ENCODE data around the gene EEF1A1.

The EEF1A1 gene

DNA sequence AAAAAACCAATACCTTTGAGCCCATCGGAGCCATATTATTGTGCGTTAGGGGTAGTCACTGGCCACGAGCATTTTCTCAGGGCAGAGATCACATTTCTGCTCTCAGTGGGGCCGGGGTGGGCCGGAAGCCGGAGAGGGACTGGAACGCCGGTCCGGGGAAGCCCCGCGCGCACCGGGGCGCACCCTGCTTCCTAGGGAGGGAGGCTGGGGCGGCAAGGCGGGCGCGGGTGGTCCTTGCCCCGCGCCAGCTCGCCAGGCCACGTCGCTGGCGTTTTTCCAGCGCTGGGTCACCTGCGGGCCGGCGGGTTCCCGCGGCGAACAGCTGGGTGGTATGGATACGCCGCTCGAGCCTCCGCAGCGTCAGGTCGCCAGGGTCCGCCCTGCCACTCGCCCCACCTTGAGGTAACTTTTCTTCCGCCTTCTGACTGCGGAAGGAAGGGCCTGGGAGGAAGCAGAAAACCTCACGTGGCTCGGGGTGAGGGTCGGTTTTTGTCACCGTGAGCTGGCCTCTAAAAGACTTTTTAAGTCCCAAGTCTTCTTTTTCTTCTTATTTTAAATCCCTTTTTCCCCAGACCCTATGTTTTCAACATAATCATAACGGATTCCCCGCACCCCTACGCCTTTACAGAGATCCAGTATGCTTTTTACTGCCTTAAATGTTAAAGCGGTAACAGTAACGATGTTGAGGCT, 2.7 kb upstream of the EEF1A1 start (continued):
- TF ChIP-seq, protein P1, sequence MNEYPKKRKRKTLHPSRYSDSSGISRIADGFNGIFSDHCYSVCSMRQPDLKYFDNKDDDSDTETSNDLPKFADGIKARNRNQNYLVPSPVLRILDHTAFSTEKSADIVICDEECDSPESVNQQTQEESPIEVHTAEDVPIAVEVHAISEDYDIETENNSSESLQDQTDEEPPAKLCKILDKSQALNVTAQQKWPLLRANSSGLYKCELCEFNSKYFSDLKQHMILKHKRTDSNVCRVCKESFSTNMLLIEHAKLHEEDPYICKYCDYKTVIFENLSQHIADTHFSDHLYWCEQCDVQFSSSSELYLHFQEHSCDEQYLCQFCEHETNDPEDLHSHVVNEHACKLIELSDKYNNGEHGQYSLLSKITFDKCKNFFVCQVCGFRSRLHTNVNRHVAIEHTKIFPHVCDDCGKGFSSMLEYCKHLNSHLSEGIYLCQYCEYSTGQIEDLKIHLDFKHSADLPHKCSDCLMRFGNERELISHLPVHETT (tag by site-specific recombination; IDR thresholded peaks at IDR 0.05), result no peak
- TF ChIP-seq ZNF654 (tag by site-specific recombination; IDR thresholded peaks at IDR 0.05; ENCODE audit: low read depth) (no peak), ZNF623 (tag by site-specific recombination; IDR thresholded peaks at IDR 0.05) (no peak), RBAK (tag by site-specific recombination; IDR thresholded peaks at IDR 0.05) (no peak), MZF1 (tag by site-specific recombination; IDR thresholded peaks at IDR 0.05; ENCODE audit: borderline replicate concordance) (no peak), ZNF274 (IDR thresholded peaks at IDR 0.05; ENCODE audit: low read length) (no peak), ZNF274 (tag by site-specific recombination; IDR thresholded peaks at IDR 0.05; ENCODE audit: borderline replicate concordance) (no peak), ZBTB1 (tag by site-specific recombination; IDR thresholded peaks at IDR 0.05) (no peak), ZNF19 (tag by site-specific recombination; IDR thresholded peaks at IDR 0.05; ENCODE audit: low read depth) (no peak), ZNF555 (tag by site-specific recombination; conservative IDR thresholded peaks at IDR 0.05) (no peak), ZNF658 (tag by site-specific recombination; IDR thresholded peaks at IDR 0.05) (no peak), KLF16 (tag by site-specific recombination; IDR thresholded peaks at IDR 0.05) (peak; percentile 35; the same call in 1 of the 2 replicates), ZNF473 (tag by site-specific recombination; IDR thresholded peaks at IDR 0.05) (no peak), BCL11A (tag by site-specific recombination; IDR thresholded peaks at IDR 0.05; ENCODE audit: low read depth) (no peak), ZNF248 (tag by site-specific recombination; IDR thresholded peaks at IDR 0.05) (no peak), ZNF394 (tag by site-specific recombination; IDR thresholded peaks at IDR 0.05; ENCODE audit: borderline replicate concordance) (no peak; the same call in 1 of the 2 replicates), ZNF175 (tag by site-specific recombination; IDR thresholded peaks at IDR 0.05) (no peak), KLF10 (tag by site-specific recombination; IDR thresholded peaks at IDR 0.05) (peak; percentile 54; the same call in 1 of the 2 replicates), ZNF549 (tag by site-specific recombination; IDR thresholded peaks at IDR 0.05) (no peak), ZSCAN23 (tag by site-specific recombination; IDR thresholded peaks at IDR 0.05) (no peak), ZNF324 (tag by site-specific recombination; IDR thresholded peaks at IDR 0.05) (no peak), ZNF529 (tag by site-specific recombination; IDR thresholded peaks at IDR 0.05; ENCODE audit: insufficient replicate concordance) (no peak), ZNF112 (tag by site-specific recombination; IDR thresholded peaks at IDR 0.05) (no peak), ZNF341 (tag by site-specific recombination; IDR thresholded peaks at IDR 0.05; ENCODE audit: low read depth) (no peak), ZNF239 (tag by site-specific recombination; IDR thresholded peaks at IDR 0.05) (no peak), ZNF621 (tag by site-specific recombination; IDR thresholded peaks at IDR 0.05) (no peak), KLF1 (tag by site-specific recombination; IDR thresholded peaks at IDR 0.05) (peak; percentile 76)
- TF ChIP-seq, protein P2, sequence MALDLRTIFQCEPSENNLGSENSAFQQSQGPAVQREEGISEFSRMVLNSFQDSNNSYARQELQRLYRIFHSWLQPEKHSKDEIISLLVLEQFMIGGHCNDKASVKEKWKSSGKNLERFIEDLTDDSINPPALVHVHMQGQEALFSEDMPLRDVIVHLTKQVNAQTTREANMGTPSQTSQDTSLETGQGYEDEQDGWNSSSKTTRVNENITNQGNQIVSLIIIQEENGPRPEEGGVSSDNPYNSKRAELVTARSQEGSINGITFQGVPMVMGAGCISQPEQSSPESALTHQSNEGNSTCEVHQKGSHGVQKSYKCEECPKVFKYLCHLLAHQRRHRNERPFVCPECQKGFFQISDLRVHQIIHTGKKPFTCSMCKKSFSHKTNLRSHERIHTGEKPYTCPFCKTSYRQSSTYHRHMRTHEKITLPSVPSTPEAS (tag by site-specific recombination; IDR thresholded peaks at IDR 0.05), result no peak
- TF ChIP-seq, protein P3, sequence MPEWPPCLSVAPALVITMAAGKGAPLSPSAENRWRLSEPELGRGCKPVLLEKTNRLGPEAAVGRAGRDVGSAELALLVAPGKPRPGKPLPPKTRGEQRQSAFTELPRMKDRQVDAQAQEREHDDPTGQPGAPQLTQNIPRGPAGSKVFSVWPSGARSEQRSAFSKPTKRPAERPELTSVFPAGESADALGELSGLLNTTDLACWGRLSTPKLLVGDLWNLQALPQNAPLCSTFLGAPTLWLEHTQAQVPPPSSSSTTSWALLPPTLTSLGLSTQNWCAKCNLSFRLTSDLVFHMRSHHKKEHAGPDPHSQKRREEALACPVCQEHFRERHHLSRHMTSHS (tag by site-specific recombination; IDR thresholded peaks at IDR 0.05), result no peak
- TF ChIP-seq, protein P4, sequence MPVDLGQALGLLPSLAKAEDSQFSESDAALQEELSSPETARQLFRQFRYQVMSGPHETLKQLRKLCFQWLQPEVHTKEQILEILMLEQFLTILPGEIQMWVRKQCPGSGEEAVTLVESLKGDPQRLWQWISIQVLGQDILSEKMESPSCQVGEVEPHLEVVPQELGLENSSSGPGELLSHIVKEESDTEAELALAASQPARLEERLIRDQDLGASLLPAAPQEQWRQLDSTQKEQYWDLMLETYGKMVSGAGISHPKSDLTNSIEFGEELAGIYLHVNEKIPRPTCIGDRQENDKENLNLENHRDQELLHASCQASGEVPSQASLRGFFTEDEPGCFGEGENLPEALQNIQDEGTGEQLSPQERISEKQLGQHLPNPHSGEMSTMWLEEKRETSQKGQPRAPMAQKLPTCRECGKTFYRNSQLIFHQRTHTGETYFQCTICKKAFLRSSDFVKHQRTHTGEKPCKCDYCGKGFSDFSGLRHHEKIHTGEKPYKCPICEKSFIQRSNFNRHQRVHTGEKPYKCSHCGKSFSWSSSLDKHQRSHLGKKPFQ (tag by site-specific recombination; IDR thresholded peaks at IDR 0.05), result no peak
- TF ChIP-seq, protein P5, sequence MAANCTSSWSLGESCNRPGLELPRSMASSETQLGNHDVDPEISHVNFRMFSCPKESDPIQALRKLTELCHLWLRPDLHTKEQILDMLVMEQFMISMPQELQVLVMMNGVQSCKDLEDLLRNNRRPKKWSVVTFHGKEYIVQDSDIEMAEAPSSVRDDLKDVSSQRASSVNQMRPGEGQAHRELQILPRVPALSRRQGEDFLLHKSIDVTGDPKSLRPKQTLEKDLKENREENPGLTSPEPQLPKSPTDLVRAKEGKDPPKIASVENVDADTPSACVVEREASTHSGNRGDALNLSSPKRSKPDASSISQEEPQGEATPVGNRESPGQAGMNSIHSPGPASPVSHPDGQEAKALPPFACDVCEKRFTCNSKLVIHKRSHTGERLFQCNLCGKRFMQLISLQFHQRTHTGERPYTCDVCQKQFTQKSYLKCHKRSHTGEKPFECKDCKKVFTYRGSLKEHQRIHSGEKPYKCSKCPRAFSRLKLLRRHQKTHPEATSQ (tag by site-specific recombination; IDR thresholded peaks at IDR 0.05), result peak; percentile 57; the same call in 1 of the 2 replicates
- TF ChIP-seq, protein P6, sequence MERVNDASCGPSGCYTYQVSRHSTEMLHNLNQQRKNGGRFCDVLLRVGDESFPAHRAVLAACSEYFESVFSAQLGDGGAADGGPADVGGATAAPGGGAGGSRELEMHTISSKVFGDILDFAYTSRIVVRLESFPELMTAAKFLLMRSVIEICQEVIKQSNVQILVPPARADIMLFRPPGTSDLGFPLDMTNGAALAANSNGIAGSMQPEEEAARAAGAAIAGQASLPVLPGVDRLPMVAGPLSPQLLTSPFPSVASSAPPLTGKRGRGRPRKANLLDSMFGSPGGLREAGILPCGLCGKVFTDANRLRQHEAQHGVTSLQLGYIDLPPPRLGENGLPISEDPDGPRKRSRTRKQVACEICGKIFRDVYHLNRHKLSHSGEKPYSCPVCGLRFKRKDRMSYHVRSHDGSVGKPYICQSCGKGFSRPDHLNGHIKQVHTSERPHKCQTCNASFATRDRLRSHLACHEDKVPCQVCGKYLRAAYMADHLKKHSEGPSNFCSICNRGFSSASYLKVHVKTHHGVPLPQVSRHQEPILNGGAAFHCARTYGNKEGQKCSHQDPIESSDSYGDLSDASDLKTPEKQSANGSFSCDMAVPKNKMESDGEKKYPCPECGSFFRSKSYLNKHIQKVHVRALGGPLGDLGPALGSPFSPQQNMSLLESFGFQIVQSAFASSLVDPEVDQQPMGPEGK (tag by site-specific recombination; IDR thresholded peaks at IDR 0.05), result peak; percentile 67

Measured in HEK293 (cell line).